ENCODE data around the gene CCT5.

CCT5 gene

DNA sequence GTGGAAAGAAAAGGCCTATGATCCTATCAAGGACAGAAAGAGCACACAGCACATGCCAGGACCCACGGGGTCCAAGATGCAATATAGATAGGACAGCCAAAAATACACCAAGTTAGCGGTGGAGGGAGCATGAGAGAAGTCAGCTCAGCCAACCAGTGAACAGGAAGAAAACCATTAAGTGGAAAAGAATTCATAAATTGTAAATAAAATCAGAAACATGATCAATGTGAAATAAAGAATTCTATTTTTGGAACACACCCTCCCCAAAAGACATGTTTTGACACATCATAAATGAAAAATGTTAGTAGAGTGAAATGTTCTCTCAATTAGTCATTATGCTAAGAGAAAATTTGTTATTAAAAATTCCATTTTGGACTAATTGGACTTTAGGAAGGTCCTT is 36.0 kb upstream of the CCT5 start:
- TF ChIP-seq, protein P1, sequence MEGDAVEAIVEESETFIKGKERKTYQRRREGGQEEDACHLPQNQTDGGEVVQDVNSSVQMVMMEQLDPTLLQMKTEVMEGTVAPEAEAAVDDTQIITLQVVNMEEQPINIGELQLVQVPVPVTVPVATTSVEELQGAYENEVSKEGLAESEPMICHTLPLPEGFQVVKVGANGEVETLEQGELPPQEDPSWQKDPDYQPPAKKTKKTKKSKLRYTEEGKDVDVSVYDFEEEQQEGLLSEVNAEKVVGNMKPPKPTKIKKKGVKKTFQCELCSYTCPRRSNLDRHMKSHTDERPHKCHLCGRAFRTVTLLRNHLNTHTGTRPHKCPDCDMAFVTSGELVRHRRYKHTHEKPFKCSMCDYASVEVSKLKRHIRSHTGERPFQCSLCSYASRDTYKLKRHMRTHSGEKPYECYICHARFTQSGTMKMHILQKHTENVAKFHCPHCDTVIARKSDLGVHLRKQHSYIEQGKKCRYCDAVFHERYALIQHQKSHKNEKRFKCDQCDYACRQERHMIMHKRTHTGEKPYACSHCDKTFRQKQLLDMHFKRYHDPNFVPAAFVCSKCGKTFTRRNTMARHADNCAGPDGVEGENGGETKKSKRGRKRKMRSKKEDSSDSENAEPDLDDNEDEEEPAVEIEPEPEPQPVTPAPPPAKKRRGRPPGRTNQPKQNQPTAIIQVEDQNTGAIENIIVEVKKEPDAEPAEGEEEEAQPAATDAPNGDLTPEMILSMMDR (IDR thresholded peaks at IDR 0.05; ENCODE audit: insufficient read depth, low read length, missing control alignments) = no peak
- ChIA-PET POLR2A (interaction anchor here (1.0 kb wide), 1 partner anchor 36 kb away, joined by 3 read pairs; the partner anchor contains the start of genes ATPSCKMT and CCT5), CTCF (no interaction called here)
- no peak for DNase-seq (ENCODE audit: low read depth, low spot score)
- H3K4me3 ChIP-seq (ENCODE audit: low read depth, low read length) = no peak overlapping the region

DNA sequence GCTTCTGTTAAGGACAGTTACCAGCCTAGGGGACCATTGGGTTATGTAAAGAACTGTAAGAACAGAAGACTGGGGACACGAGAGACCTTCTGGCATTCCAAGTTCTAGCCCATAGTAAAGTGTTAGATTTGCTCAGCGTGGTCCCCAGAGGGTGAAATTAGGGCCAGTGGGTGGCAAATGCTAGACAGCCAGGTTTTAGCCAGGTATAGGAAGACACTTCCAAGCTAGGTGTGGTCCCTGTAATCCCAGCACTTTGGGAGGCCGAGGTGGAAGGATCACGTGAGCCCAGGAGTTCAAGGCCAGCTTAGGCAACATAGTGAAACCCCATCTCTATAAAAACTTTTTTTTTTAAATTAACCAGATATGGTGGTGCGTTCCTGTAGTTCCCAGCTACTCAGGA is 34.7 kb upstream of the CCT5 start:
- TF ChIP-seq, protein P1 (IDR thresholded peaks at IDR 0.05; ENCODE audit: insufficient read depth, low read length, missing control alignments) = no peak
- POLR2A ChIA-PET = no interaction called here
- CTCF ChIA-PET = interaction anchor here (1.0 kb wide), 1 partner anchor 11 kb away, joined by 3 read pairs; no protein-coding TSS in a partner anchor
- H3K4me3 ChIP-seq (ENCODE audit: low read depth, low read length) = no peak overlapping the region
- DNase-seq (ENCODE audit: low read depth, low spot score) = no peak

DNA sequence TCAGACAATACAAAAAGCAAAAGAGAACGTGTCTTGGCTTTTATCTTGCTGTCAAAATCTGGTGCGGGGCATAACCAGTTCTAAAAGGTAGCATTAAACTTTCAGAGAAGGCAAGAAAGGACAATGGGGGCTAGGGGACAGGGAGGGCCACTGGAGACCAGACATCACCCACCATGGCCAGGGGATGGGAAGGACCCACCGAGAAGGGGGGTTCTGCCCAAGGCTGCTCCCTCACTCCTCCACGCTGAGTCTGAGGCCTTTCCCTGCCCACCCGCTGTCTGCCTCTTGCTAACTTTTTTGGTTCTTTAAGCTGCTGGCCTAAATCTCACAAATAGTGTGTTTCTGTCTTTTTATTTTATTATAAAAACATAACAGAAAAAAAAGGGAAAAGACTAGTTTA is 34.0 kb upstream of the CCT5 start:
- POLR2A ChIA-PET = no interaction called here
- TF ChIP-seq, protein P1 (IDR thresholded peaks at IDR 0.05; ENCODE audit: insufficient read depth, low read length, missing control alignments) = no peak
- DNase-seq (ENCODE audit: low read depth, low spot score) = no peak
- CTCF ChIA-PET = interaction anchor here (1.0 kb wide), 1 partner anchor 10 kb away, joined by 3 read pairs; no protein-coding TSS in a partner anchor
- no peak overlapping the region for H3K4me3 ChIP-seq (ENCODE audit: low read depth, low read length)

DNA sequence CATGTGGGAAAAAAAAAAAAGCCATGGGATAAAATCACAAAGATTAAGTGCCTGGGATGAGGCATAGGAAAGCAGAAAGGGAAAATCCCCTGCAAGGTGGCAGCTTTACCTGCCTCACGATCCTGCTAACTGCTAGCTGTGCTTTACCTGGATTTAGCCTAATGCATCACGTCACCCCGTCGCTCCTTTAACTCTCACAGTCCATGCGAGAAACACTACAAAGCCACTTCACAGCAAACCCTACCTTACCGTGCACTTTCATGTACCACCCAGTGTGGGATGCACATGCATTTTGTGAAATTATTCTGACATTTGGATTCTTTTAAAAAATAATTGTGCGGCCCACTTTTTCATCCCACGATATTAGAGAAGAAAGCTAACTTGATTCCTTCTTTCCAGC is 31.4 kb upstream of the CCT5 start:
- ChIA-PET CTCF (interaction anchor here (1.1 to 1.6 kb wide), 2 partner anchors 11 to 15 kb away, joined by 3 to 5 read pairs; no protein-coding TSS in a partner anchor), POLR2A (no interaction called here)
- DNase-seq (ENCODE audit: low read depth, low spot score) = no peak
- TF ChIP-seq, protein P1 (IDR thresholded peaks at IDR 0.05; ENCODE audit: insufficient read depth, low read length, missing control alignments) = no peak
- H3K4me3 ChIP-seq (ENCODE audit: low read depth, low read length) = no peak overlapping the region

DNA sequence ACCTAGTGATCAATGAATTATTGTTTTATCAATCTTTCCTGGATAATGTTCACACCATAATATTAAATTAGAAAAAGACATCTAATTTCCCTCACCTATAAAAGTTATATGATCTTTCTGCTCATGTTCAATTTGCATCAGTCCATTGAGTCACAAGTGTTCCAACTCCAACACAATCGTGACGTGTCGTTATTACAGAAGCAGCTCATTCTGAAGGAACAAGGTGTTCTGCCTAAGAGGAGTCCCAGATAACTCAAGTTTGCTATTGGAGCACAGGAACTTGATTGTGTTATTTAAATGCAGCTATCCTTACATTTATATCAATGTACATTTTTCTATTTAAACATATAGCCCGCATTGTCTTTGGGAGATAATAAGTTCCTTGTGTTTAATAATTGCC is 31.0 kb upstream of the CCT5 start:
- TF ChIP-seq, protein P1 (IDR thresholded peaks at IDR 0.05; ENCODE audit: insufficient read depth, low read length, missing control alignments) = no peak
- DNase-seq (ENCODE audit: low read depth, low spot score) = no peak
- POLR2A ChIA-PET = no interaction called here
- CTCF ChIA-PET = interaction anchor here (1.1 to 1.6 kb wide), 2 partner anchors 11 to 14 kb away, joined by 3 to 5 read pairs; no protein-coding TSS in a partner anchor
- H3K4me3 ChIP-seq (ENCODE audit: low read depth, low read length) = no peak overlapping the region

DNA sequence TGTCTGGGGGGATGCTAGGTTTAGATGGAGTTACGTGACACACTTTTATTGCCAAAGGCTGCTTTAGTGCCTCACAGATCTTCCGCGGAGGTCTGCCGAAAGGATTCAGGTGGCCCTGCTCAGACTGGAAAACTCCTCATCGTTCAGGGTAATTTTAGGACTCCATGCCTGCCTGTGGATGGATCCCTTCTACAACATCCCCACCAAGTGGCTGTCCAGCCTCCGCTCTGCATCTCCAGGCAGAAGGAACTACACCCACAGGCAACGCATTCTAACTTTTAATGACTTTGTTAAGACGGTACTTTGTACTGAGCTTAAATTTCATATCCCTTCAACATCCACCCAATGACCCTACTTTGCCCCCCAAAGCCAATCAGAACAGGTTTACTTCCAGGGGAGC is 29.8 kb upstream of the CCT5 start:
- no peak overlapping the region for H3K4me3 ChIP-seq (ENCODE audit: low read depth, low read length)
- ChIA-PET CTCF (interaction anchor here (0.8 kb wide), 1 partner anchor 13 kb away, joined by 3 read pairs; no protein-coding TSS in a partner anchor), POLR2A (no interaction called here)
- TF ChIP-seq, protein P1 (IDR thresholded peaks at IDR 0.05; ENCODE audit: insufficient read depth, low read length, missing control alignments) = peak; percentile 18
- DNase-seq (ENCODE audit: low read depth, low spot score) = no peak
